Measurements from ENCODE around the gene JAKMIP2.
A peak's percentile ranks its signal among the peaks of the same experiment; 100 is the strongest.

JAKMIP2 gene

GRCh38 chr5:147691130-147691529 lies 91.4 kb downstream of the JAKMIP2 start:
- DNase-seq: no peak

GRCh38 chr5:147690595-147690994 lies 91.9 kb downstream of the JAKMIP2 start:
- DNase-seq: no peak

- DNase-seq: no peak
These were observed 93.1 kb downstream of the JAKMIP2 start for GRCh38 chr5:147689426-147689825.

GRCh38 chr5:147688656-147689356 lies 93.7 kb downstream of the JAKMIP2 start:
- DNase-seq: peak; percentile 58

GRCh38 chr5:147687118-147687517 lies 95.4 kb downstream of the JAKMIP2 start:
- no peak for DNase-seq

- no peak for DNase-seq
These were observed 96.1 kb downstream of the JAKMIP2 start for GRCh38 chr5:147686421-147686820.

- DNase-seq: no peak
These were observed 96.5 kb downstream of the JAKMIP2 start for GRCh38 chr5:147685993-147686392.

GRCh38 chr5:147675168-147675567 lies 107.4 kb downstream of the JAKMIP2 start:
- no peak for DNase-seq

GRCh38 chr5:147674411-147674810 lies 108.1 kb downstream of the JAKMIP2 start:
- no peak for DNase-seq

GRCh38 chr5:147673791-147674190 lies 108.7 kb downstream of the JAKMIP2 start:
- DNase-seq: no peak

- DNase-seq: no peak
These were observed 109.3 kb downstream of the JAKMIP2 start for GRCh38 chr5:147673266-147673665.

GRCh38 chr5:147671365-147671764 lies 111.2 kb downstream of the JAKMIP2 start:
- no peak for DNase-seq

GRCh38 chr5:147670815-147671214 lies 111.7 kb downstream of the JAKMIP2 start:
- DNase-seq: no peak

- no peak for DNase-seq
These were observed 113.2 kb downstream of the JAKMIP2 start for GRCh38 chr5:147669169-147669869.

GRCh38 chr5:147668385-147668784 lies 114.1 kb downstream of the JAKMIP2 start:
- no peak for DNase-seq

GRCh38 chr5:147667363-147667762 lies 115.2 kb downstream of the JAKMIP2 start:
- no peak for DNase-seq

- no peak for DNase-seq
These were observed 116.1 kb downstream of the JAKMIP2 start for GRCh38 chr5:147666419-147666818.

GRCh38 chr5:147661541-147661940 lies 121.0 kb downstream of the JAKMIP2 start:
- DNase-seq: no peak

- DNase-seq: no peak
These were observed 123.2 kb downstream of the JAKMIP2 start for GRCh38 chr5:147659166-147659929.

GRCh38 chr5:147658293-147658932 lies 124.1 kb downstream of the JAKMIP2 start:
- no peak for DNase-seq

GRCh38 chr5:147648597-147648996 lies 133.9 kb downstream of the JAKMIP2 start:
- DNase-seq: no peak

- DNase-seq: no peak
These were observed 137.3 kb downstream of the JAKMIP2 start for GRCh38 chr5:147645197-147645596.

- no peak for DNase-seq
These were observed 138.1 kb downstream of the JAKMIP2 start for GRCh38 chr5:147644460-147644859.
